ENCODE results near the gene MICB.
"Not testable (repeated sequence)": the region's sequence is repeated elsewhere in the genome, so short reads cannot be mapped to it uniquely, and the experiment has no call there.

Gene MICB

DNA sequence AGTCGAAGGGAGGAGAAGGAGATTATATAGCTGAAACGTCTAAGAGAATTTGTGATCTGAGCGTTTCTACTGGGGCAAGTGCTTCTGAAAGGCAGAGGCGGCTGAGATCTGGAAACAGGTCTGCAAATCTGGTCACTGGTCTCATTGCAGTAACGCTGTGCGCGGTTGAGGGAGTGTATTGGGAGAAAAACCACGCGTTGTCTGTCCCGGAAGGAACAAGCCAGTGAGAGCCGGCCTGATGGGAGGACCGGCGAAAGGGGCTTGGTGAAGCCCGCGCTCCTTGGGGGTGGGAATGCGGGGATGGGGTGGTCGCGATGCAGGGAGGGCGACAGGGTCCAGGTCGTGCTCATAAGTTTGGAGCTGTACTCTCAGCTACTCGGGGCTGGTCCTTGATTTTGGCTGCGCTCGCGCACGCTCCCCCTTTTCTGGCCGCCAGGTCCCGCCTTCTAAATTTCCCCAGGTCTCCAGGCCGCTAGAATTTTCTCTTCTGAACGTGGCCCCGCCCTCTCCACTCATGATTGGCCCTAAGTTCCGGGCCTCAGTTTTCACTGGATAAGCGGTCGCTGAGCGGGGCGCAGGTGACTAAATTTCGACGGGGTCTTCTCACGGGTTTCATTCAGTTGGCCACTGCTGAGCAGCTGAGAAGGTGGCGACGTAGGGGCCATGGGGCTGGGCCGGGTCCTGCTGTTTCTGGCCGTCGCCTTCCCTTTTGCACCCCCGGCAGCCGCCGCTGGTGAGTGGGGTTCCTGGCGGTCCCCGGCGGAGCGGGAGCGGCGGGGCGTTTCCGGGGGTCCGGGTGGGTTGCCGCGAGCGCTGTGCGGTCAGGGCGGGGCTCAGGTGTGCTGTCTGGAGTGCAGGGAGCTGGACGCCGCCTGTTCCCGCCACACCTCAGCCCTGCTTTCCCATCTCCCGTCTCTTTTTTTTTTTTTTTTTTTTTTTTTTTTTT, at the start of gene MICB:
MICB (plus strand) TSS at position 615 of the 946 bp plus-strand sequence; CDS start at position 664, 49 bp downstream.
- DNase-seq, result peak; percentile 89

DNA sequence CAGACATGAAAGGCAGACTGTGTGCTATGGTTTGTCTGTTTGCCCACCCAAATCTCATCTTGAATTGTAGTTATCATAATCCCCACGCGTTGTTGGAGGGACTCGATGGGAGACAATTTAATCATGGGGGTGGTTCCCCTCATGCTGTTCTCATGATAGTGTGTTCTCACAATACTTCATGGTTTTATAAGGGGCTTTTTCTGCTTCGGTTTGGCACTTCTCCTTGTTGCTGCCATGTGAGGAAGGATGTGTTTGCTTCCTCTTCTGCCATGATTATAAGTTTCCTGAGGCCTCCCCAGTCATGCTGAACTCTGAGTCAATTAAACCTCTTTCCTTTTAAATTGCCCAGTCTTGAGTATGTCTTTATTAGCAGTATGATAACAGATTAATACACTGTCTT, 47.2 kb upstream of the MICB start:
- no peak for DNase-seq

DNA sequence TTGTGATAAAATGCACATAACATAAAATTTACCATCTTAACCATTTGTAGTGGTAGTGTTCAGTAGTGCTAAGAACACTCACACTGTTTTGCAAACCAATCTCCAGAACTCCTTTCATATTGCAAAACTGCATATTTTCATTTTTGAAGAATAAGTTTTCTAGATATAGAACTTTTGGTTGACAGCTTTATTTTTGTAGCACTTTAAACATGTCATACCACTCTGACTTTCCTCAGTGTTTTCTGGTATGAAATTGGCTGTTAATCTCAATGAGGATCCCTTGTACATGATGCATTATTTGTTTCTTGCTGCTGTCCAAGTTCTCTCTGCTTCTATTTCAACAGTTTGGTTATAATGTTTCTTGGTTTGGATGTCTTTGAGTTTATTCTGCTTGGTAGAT, 45.1 kb upstream of the MICB start:
- no peak for DNase-seq

DNA sequence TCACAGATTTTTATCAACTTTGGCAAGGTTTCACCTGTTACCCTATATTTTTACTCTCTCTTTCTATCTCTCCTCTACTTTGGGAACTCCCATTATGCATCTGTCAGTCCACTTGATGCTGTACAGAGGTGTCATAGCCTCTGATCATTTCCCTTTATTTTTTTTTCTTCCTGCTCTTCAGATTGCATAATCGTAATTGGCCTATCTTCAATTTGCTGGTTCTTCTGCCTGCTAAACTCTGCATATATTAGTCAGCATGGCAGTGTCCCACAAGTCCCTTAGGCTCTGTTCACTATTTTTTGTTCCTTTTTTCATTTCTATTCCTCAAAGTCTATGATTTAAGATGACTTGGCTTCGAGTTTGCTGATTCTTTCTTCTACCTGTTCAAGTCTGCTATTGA, 44.7 kb upstream of the MICB start:
- DNase-seq, result no peak

- DNase-seq, result not testable (repeated sequence)
Measured at GRCh38 chr6:31459864-31460263, 38.1 kb upstream of the MICB start.

DNA sequence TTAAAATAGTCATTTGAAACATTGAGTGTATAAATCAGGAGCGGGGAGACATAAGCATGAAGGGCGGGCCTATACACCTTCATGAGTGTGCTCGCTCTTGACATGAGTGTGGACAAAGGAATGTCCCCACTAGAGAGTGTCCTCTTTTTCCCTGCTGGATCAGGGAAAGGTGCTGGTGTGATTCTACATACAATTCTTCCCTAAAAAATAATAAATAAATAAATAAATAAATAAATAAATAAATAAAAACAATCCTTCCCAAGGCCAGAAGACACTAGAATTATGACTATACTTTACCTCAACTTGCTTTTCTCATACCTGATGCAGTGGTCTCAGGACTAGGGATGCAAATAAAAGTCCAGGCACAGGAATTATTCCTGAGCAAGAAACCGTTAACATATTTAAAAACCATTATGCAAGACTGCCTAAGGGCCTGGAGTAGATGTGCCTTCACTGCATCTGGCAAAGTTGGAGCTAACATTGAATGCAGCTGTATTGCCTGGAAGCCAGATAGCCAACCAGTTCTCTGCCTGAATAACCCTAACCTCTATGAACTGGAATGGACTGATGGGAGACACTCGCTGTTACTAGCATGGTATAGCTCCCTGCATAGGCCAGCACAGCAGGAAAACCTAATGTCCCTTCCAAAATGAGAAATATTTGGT, 37.5 kb upstream of the MICB start:
- DNase-seq, result no peak

DNA sequence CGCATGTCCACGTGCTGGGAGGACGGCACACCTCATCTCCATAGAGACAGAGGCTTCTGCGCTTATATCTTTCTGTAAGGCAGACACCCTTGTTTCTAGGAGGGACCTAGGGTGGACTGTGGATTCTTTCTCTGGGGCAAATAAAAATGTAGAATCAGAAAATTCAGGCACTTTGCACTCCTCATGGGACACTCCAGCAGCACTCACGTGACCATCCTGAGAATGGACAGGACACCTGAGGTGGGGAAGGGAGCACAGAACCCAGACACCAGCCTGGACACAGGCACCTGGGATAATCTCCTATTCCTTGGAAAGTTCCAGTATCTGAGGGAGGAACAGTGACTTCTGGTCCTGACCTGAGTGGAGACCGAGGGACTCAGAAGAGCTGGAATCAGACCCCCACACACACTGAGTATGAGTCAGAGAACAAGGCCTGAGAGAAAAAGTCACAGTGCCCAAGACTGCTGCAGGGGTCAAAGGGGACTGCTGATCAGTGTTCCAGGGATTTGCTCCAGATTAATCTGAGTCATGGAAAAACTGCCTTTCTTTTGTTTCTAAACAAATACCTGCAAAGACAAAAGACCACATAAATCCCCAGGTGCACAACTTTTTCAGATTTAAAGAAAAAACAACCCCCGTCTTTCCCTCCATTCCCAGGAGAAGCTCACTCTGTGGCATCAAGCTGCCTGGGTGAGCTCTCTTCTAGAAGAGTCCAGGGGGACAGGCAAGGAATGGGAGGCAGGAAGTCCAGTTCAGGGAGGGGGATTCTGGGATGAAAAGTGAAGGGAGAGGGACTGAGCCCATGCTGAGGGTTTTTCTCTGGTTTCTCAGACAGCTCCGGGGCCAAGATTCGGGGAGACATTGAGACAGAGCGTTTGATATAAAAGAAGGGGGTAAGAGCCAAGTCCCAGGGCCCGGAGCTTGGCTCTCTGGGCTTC, 35.6 kb upstream of the MICB start:
- peak; percentile 64 for DNase-seq

- peak; percentile 68 for DNase-seq
Measured at GRCh38 chr6:31462964-31463870, 34.7 kb upstream of the MICB start.

DNA sequence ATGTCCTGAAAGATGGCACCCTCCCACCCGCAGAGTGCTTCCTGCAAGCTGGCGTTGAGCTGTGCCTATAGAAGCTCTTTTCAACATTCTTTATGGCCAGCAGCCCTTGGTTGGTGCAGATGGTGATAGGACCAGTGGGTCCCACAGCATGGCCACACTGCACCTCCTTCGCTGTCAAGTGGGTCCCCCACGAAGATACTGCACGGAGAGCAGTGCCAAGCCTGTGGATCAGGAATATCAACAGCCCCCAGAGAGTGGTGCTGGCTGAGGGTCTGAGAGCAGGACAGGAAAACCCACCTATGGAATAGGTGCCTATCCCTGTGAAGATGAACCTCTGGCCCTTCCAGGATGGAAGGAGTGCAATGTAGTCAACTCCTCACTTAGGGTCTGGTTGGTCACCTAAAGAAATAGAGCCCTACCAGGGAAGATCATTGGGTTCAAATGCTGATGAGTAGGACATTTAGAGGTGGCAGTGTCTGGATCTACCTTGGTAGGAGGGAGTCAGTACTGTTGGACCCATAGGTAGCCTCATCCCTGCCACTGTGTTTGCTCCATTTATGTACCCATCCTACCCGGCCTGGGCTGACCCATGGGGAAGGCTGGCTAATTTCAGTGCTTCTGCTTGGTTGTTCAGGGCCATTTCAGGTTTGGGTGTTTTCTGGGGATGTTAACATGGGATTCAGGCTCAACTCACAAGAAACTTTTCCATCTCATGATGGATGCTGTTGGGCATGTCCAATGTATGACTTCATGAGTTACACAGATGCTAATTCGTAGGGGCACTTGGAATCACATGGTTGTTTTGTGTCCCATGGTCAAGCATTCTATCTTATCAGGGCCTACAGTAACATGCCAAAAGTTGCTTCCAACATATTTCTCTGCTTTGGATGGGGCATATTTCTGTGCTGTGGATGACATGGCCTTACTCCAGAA, 33.4 kb upstream of the MICB start:
- DNase-seq, result no peak

DNA sequence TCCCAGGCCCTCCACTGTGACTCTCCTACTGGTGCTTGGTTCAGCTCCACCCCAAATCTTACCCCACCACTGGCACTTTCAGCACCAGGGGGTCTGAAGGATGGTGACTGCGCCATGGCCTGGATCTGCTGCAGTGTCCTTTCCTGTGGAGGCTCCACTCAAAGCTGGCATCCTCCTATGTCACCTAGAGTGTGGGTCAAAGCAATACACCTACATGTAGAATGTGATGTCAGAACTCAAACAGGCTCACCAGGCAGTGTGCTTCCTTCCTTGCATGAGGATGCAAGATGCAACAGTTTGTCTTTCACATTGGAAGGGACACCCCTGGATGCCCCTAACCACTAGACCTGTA, 32.8 kb upstream of the MICB start:
- DNase-seq, result no peak

GRCh38 chr6:31465718-31466117, 32.2 kb upstream of the MICB start:
- DNase-seq, result no peak

DNA sequence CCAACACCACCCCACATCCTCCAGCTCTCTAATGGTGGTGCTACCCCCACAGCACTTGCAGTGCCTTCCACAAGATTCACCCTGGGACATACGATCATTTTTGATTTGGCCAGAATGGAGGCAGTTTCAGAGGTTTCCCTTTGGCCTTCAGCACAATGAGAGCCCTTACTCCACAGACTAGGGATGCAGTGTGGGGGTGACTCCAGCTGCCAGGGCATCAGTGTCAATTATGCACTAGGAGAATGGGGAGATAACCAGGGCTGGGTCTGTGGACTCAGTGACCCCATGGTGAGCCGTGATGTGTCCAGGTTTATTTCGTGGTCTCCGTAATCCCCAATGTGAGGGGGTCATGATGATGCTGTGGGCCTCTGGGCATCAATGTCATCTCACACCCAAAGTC, 31.5 kb upstream of the MICB start:
- no peak for DNase-seq

GRCh38 chr6:31467151-31467550, 30.8 kb upstream of the MICB start:
- no peak for DNase-seq

- no peak for DNase-seq
Measured at GRCh38 chr6:31468311-31468710, 29.6 kb upstream of the MICB start.

- no peak for DNase-seq
Measured at GRCh38 chr6:31470801-31471200, 27.1 kb upstream of the MICB start.

DNA sequence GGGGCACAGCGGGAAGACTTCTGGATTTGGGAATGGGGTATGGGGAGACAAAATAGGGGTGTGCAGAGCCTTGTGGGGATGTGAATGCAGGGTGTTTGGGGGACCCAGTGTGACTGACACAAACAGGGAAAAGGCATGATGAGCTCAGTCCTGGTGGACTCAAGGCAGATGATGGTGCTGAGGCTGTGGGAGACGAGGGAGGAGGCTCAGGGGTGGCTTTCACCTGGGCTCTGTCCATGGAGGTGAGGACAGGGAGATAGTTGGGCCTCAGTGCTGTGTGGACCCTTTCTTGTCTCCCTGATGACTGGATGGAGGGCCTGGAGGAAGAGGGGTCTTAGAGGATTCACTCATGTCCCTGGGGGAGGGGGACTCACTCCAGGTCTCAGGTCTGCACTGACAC, 26.2 kb upstream of the MICB start:
- no peak for DNase-seq

GRCh38 chr6:31472259-31472658, 25.7 kb upstream of the MICB start:
- no peak for DNase-seq

DNA sequence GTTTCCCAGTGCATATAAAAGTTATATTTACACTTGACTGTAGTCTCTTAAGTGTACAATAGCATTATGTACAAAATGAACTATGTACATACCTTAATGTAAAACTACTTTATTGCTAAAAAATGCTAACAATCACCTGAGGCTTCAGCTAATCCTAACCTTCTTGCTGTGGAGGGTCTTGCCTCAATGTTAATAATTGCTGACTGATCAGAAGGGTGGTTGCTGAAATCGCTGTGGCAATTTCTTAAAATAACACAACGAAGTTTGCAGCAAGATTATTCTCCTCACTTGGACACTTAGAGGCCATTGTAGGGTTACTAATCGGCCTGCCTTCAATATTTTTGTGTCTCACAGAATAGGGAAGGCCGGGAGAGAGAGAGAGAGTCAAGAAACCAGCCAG, 24.7 kb upstream of the MICB start:
- no peak for DNase-seq

DNA sequence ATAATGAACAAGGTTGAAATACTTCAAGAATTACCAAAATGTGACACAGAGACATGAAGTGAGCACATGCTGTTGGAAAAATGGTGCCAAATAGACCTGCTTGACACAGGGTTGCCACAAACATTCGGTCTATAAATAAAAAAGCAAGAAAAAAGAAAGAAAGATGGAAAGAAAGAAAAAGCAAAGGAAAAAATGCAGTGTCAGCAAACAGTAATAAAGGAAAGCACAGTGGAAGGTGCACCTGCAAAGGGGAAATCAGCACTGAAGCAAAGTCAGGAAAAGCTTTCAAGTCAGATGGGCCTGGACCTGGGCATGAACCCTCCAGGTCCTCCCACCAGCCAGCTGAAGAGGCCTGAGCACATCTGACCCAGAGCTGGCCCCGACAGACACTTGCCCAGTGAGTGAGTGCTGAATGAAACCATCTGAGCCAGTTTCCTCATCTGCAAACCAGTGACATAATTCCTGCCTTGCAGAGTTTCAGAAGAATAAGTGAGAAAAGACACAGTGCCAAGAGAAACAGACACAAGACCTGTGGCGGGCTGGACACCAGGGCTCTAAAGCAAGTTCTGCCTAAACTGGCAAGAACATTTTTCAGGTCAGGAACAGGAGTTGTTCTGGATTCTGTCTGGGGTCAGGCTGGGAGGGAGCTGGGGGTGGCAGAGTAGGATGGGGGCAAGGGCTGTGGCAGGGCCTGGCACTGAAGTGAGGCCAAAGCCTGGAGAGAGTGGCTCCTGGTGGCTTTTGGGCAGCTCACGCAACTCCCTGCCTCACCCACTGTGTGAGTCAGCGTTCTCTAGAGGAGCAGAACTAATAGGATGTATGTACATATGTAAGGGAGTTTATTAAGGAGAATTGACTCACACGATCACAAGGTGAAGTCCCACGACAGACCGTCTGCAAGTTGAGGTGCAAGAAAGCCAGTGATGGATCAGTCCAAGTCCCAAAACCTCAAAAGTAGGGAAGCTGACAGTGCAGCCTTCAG, 23.9 kb upstream of the MICB start:
- peak; percentile 54 for DNase-seq

GRCh38 chr6:31474871-31475286, 23.1 kb upstream of the MICB start:
- no peak for DNase-seq

All from EL (cell line).